Muscle of back (tissue), 11 donors: Measurements from ENCODE around the gene MUC12. TPM values are rescaled to one million over a fixed set of nuclear protein-coding genes. Genes with fewer than 3 reads are reported as not detected.
"Not testable (repeated sequence)": the region's sequence is repeated elsewhere in the genome, so short reads cannot be mapped to it uniquely, and the experiment has no call there.

Experiments
- DNase-seq, 3 donors: peaks; one replicate each; pipeline versions ENCODE4 v3.0.0 to v3.0.0-alpha.2; 2013
- polyA plus RNA-seq, 10 donors: library from polyadenylated mRNA; unstranded; fragments of 120-200 nt; gene quantifications; one replicate each; pipeline ENCODE4 v1.2.1, GENCODE V29; 2013; ENCODE audit not compliant: insufficient read length in 10 of 10

MUC12 gene
- polyA plus RNA-seq, 10 donors = 0.34 to 1.1 (median 0.79) TPM

DNA sequence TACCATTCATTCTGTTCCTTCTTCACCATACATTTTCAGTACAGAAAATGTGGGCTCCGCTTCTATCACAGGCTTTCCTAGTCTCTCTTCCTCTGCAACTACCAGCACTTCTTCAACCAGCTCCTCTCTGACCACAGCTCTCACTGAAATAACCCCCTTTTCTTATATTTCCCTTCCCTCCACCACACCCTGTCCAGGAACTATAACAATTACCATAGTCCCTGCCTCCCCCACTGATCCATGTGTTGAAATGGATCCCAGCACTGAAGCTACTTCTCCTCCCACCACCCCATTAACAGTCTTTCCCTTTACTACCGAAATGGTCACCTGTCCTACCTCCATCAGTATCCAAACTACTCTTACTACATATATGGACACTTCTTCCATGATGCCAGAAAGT lies 9.5 kb upstream of the MUC12 start:
- DNase-seq = no peak

DNA sequence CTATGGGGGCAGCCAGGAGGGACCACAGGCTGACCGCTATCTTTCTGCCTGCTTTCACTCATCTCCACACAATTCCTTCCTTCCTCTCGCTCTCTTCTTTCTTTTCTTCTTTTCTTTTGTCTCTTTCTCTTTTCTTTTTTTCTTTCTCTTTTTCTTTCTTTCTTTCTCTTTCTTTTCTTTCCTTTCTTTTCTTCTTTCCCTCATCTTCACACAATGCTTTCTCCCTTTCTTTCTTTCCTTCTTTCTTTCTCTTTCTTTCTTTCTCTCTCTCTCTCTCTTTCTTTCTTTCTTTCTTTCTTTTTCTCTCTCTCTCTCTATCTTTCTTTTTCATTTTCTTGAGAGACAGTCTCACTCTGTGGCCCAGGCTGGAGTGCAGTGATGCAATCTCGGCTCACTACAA lies 6.8 kb upstream of the MUC12 start:
- DNase-seq = no peak

DNA sequence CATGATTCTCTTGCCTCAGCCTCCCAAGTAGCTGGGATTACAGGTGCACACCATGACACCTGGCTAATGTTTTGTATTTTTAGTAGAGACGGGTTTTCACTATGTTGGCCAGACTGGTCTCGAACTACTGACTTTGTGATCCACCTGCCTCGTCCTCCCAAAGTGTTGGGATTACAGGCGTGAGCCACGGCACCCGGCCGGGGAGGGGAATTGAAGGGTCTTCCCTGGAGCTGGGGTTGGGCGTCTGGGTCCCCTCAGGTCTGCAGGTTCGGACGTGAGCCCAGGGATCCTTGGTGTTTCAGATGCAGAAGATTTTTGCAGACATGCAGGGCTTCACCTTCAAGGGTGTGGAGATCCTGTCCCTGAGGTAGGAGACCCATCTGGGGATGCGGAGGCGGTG lies 6.0 kb upstream of the MUC12 start:
- no peak for DNase-seq

DNA sequence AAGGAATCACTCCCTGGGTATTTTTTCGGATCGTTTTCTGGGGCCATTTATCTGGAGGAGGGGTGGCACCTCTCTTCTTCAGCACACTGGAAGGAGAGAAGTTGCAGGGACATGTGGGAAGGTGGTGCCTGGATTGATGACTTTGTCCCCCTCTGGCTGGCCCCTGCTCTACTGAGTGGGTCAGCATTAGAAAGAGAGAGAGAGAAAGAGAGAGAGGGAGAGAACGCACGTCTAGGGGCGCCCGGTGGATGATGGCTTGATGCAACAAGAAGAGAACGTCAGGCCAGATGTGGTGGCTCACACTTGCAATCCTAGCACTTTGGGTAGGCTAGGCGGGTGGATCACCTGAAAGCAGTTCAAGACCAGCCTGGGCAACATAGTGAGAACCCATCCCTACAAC lies 5.5 kb upstream of the MUC12 start:
- DNase-seq = no peak

DNA sequence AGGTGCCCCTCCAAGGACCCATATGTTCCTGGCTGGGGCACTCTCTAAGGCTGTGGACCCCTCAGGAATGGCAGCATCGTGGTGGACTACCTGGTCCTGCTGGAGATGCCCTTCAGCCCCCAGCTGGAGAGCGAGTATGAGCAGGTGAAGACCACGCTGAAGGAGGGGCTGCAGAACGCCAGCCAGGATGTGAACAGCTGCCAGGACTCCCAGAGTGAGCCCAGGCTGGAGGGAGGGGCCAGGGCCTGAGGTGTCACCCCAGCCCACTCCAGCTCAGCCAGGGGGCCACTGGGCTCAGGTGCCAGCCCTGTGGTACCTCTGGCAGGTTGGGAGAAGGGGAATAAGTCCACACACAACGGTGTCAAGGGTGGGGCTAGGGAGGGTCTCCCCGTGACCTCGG lies 4.7 kb upstream of the MUC12 start:
- DNase-seq = no peak

DNA sequence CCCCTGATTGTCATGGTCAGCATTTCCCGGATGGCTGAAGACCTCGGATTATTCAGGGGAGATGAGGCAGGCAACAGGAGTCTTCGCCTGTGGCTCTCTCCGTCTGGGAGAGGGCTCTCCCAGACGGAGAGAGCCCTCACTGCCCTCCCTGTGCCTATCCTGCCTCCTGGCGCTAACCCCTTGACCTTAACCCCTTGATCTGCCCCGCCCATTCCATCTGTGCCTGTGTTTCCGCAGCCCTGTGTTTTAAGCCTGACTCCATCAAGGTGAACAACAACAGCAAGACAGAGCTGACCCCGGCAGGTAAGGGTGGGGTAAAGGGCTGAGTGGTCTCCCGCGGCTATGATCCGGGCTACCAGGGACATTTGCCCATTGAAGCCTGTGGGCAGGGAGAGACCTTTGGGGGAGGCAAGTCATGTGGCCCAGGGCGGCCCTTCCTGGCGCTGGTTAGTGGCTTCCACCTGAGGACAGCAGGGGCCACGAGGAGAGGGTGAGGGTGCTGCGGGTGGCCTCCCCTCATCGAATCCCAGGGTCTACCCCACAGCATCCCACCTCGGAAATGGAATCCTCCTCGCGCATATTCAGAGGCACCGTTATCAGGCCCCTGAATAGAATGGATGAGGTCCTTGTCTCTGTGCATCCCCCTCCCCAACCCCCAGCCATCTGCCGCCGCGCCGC lies 4.2 kb upstream of the MUC12 start:
- no peak for DNase-seq

DNA sequence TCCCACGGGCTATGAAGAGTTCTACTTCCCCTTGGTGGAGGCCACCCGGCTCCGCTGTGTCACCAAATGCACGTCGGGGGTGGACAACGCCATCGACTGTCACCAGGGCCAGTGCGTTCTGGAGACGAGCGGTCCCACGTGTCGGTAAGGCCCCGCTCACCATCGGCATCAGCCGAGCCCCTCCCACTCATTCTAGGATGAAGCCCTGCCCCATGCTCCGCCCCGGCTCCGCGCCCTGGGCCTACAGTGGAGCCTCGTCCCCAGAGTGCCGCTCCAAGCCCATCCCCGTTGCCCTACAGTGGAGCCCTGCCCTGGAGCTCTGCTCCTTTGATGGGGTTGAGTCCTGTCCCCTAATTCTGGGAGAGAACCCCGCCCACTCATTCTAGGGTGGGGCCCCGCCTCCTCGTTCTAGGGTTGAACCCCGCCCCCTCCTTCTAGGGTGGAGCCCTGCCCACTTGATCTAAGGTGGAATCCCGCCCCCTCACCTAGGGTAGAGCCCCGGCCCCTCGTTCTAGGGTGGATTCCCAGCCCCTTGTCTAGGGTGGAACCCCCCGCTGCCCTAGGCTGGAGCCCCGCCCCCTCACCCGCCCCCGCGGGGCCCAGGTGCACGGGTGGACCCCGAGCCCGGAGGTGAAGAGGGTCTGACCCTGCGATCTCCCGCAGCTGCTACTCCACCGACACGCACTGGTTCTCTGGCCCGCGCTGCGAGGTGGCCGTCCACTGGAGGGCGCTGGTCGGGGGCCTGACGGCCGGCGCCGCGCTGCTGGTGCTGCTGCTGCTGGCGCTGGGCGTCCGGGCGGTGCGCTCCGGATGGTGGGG lies 3.4 kb upstream of the MUC12 start:
- peak; percentile 18 to 70 (median 55) for DNase-seq

DNA sequence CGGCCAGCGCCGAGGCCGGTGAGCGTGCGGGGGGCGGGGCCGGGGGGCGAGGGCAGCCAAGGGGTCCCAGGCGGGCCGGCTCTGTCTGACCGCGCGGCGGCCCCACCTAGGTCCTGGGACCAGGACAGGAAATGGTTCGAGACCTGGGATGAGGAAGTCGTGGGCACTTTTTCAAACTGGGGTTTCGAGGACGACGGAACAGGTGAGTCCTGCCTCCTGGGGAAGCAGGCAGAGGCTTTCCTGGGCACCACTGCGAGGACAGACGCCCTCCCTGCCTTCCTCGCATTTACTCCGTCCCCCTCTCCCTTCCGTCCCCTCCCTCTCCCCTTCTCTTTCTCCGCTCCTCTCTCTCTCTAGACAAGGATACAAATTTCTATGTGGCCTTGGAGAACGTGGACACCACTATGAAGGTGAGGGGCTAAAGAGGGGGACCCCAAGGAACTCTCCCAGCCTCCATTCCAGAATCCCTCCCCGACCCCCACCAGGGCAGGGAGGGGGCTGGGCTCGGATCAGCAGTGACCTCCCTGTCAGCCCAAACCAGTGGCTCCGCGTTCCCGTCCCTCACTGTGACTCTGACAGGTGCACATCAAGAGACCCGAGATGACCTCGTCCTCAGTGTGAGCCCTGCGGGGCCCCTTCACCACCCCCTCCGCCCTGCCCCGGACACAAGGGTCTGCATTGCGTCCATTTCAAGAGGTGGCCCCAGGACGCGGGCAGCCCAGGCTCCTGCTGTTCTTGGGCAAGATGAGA lies 2.6 kb upstream of the MUC12 start:
- DNase-seq = no peak

DNA sequence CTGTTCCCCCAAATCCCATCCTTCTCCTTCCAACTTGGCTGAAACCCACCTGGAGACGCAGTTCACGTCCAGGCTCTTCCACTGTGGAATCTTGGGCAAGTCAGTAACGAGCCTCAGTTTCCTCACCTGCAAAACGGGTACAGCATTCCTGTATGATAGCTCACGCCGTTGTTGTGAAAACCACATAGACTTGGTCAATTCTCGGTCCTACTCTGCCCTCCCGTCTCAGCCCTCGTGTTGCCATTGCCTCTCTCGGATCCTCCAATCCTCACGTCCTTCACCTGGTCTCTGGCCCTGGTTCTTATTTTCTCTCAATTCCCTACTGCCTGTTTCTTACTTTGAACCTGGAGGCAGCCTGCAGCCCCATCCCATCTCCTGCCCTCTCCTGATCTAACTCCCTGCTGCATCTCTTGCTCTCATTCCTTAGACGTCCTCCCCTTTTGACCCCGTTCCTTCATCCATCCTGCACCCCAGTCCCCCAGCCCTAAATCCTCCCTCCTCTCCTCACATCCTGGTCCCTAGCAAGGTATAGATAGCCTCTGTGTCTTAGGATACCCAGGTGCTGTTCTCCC lies 2.0 kb upstream of the MUC12 start:
- no peak for DNase-seq

DNA sequence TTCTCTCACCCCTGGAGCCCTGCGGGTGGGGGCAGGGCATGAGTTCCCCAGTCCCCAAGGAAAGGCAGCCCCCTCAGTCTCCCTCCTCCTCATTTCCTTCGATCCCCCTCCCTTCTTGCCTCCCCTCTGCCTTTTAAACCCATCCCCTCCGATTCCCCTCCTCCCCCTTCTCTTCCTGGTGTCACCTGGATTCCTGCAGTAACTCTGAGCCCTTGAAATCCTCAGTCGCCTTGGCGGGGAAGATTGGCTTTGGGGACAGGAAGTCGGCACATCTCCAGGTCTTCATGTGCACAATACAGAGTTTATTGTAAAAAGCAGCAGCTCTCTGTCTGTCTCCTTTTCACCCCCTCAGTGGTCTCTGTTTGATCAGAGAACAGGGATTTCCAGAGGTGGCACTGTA lies 1.3 kb upstream of the MUC12 start:
- peak in 2 of 3 donors; percentile 25 to 49 for DNase-seq

DNA sequence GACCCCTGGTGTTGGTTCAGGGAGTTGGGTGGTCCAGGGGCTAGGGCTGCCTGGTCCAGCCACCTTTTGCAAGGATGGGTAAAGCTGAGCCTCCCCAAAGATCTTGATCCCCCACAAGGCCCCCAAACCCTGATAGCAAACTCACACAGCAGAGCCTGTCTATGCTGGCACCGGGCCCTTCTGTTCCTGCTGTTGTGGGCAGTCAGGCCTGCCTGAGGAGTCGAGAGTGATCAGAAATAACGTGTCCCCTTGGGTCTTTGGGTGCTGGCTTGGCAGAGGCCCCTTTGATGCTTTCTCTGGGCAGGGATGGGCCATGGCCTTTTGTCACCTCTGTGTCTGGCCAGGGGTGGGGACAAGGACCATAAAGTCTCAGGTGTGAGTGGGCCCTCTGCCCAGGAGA lies 715 bp upstream of the MUC12 start:
- no peak for DNase-seq

DNA sequence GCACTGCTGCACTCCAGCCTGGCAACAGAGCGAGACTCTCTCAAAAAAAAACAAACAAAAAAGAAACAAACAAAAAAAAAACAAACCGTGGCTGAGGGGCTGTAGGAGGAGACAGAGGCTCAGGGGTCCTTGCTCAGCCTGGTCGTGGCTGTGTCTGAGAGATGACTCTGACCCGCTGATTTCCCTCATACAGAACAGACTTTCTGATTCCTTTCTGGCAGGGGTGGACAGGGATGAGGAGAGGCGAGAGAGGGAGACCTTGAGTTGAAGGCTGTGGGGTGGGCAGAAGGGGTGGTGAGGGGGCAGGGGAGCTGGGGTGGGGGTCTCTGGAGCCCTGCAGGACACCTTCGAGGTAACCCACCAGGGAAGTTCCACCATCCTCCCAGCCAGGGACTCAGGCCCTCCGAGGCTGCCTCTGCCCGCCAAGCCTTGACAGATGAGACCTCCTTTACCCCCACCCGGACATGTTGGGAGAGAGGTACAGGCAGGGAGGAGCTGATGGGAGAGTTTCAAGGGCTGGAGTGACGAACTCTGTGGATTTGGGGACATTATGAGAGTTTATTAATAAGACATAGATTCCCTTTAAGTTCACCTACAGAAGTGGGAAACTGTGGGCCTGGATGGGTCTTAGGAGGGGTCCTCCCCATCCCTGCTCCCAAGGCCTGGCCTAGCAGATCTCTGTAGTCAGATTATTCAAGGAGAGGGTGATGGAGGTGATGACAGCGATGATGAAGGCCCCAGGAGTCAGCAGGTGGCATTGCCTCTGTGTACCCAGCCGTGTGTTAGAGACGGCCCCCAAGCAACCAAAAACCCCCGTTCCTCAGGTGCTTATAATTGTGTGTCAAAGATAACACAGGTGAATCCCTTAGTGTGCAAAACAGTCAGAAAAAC lies 2.0 kb downstream of the MUC12 start:
- DNase-seq = no peak

DNA sequence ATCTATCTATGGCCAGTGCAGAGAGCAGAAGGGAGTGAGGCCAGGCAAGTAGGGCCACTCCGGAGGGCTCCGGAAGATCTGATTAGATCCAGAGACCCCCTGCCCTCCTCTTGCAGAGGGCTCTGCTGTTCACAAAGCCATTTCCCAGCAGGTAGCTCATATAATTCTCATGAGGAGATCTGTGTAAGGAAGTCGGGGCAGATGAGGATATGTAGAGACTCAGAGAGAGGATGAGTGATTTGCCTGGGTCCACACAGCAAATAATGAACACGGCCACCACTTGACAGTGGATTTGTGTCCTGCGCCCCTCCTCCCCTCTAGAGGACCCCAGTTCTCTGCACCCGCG lies 2.6 kb downstream of the MUC12 start:
- DNase-seq = no peak

DNA sequence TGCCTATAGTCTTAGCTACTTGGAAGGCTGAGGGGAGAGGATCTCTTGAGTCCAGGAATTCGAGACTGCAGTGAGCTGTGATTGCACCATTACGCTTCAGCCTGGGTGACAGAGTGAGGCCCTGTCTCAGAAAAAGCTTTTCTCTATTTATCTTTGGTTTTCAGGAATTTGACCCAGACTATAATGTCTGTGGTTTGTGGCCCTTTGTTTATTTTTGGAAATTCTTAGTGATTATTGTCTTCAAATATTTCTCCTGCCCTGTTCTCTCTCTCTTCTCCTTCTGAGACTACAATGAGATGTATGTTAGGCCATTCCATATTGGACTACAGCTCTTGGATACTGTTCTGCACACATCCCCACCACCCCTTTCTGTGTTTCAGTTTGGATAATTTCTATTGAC lies 4.7 kb downstream of the MUC12 start:
- DNase-seq = no peak

DNA sequence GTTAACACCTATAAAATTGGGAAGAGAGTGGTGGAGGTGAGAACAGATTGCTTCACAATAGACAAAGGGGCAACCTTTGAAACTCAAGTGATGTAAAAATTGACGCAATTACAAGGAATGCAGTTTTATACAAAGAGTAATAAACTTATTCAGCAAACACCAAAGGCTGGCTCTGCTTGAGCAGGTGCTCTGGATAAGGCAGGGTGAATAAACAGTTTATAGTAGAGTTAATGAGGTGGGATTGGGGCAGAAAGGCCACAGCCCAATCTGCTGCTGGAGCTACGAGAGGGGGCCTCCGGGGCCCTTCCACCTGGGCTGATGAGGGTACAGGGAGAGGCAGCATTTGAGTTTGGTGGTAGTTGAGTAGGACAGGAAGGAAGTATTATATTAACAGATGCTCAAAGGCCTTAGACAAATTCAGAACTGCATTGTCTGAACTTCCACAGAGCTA lies 6.0 kb downstream of the MUC12 start:
- no peak for DNase-seq

DNA sequence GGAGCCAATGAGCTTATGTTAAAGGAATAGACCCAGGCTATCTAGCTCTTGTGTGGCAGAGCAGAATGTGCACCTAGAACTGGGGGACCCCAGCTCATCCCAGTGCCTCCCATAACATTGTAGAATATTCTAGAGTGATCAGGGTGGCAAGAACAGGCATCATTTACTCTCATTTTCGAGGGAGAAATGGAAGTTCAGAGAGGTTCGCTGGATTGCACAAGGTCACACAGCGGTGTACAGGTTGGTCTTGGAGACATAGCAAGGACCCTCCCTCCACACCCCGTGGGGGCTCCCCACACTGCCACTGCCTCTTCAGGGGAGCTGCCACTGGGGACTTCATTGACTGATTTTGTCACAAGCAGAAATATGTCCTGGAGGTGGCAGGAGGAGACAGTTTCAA lies 8.9 kb downstream of the MUC12 start:
- no peak for DNase-seq

DNA sequence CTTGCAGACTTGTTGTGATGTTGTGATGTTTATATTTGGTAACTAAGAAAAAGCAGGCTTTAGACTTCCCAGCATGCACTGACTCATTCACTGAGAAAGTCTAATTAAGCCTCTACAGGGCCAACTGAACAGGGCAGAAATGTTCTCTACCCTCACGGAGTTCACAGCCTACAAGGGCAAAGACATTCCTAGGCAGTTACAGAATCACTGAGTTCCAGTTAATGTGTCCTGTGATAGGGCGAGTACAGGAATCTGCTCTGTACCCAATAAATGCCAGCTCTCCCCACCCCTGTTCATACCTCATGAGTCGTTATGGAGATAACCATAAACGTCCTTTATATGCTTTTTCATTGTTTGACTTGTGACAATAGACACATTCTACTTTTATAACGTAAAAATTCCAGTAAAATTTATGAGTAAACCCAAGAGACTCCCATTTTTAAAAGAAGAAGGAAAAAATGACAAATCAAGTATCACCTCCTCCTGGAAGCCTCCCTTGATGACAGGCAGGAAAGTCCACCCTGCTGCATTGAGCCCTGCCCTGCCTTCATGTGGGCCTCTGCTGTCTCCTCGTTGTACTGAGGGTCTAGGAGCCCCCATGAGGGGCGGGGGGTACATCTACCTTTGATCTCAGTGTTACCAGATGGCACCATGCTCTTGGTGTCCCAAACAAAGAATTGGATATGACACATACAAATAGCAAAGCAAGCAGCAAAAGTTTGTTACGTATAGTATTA lies 14.3 kb downstream of the MUC12 start:
- no peak for DNase-seq

DNA sequence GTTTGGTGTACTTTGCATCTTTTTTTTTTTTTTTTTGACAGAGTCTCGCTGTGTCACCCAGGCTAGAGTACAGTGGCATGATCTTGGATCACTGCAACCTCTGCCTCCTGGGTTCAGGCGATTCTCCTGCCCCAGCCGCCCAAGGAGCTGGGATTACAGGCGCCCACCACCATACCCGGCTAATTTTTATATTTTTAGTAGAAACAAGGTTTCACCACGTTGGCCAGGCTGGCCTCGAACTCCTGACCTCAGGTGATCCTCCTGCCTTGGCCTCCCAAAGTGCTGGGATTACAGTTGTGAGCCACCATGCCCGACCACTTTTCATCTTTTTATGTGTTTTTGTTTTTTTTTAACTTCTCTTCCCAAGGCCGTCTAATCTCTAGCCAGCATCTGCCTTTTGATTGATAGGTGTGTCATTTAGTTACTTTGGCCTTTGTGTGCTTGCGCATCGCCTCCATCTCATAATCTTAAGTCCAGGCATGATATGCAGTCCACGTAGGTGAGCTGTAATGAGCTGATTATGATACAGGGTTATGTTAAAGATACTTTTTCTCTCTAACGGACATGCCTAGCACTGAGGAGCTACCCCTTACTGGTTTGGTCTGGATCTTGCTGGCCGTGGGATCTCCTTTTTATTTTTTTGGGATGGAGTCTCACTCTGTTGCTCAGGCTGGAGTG lies 15.0 kb downstream of the MUC12 start:
- DNase-seq = not testable (repeated sequence)

DNA sequence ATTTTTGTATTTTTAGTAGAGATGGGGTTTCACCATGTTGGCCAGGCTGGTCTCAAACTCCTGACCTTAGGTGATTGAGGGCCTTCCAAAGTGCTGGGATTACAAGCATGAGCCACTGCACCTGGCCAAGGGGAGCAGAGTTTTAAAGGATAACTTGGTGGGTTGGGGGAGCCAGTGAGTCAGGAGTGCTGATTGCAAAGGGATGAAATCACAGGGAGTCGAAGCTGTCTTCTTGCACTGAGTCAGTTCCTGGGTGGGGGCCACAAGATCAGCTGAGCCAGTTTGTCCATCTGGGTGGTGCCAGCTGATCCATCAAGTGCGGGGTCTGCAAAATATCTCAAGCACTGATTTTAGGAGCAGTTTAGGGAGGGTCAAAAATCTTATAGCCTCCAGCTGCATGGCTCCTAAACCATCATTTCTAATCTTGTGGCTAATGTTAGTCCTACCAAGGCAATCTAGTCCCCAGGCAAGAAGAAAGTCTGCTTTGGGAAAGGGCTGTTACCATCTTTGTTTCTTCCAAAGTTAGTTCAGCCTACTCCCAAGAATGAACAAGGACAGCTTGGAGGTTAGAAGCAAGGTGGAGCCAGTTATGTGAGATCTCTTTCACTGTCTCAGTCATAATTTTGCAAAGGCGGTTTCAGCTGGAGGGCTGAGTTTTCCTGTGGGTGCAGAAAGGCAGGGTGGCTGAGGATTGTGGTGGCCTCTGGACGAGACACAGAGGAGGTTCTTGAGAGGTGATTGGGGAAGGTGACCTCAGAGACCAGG lies 15.8 kb downstream of the MUC12 start:
- DNase-seq = not testable (repeated sequence)
